HG02642 (cell line): ENCODE measurements around the gene NRXN3.

Experiments used
- ATAC-seq: cut with Tn5 transposase; IDR thresholded peaks from one replicate; pipeline ENCODE4 v1.9.1; 2021; ENCODE audit warnings: mild to moderate bottlenecking; ENCODE audit not compliant: unreplicated experiment, poor library complexity

Gene NRXN3

DNA sequence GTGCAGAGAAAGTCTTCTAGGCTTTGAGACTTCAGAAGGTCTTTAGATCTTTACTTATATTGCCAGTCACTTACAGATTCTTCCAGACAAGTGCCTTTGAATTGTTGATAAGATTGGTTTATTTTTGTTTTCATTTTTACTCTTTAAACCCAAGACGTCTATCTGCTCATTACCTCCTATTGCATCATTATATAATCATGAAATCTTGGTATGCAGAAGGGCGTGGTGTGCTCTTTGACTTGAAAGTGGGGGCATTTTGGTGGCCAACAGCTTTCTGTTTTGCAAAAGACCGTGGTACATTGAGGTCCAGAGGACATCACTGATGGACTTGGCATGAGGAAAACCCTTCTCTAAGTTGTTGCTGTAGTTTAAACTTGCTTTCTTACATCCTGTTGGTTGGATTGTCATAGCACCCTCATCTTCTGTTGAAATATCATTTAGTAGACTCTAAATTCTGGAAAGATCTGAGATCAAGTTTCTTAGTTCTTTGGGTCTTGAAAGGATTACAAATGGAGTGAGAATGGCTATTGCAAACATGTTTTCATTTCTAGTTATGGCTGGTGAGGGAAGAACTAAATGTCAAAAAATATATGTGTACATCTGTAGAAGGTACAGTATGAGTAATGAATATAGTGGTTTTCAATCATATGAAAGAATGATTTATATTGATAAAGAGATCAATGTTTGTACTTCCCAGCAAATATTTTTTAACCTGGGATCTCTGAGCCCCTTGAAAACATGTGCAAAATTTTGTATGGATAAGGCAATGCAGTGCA, 441.8 kb downstream of the NRXN3 start:
- ATAC-seq, result no peak

DNA sequence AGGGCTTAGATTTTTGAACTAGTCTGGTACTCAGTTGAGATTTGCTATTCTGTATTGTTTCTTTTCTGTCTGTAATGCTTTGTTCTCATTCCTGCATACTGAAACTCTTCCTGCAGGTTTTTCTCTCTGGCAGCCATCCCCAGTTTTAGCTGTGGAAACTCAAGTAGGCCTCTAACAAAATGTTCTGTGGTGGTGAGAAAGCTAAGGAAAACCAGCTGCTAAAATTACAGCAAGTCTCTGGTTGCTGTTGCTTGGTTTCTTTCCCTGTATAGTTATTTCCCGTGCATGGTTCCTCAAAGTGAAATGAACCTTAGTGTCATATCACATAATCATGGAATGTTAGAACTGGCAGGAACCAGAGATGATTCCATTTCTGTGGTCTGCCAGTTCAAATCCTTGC, 442.5 kb downstream of the NRXN3 start:
- ATAC-seq, result no peak

DNA sequence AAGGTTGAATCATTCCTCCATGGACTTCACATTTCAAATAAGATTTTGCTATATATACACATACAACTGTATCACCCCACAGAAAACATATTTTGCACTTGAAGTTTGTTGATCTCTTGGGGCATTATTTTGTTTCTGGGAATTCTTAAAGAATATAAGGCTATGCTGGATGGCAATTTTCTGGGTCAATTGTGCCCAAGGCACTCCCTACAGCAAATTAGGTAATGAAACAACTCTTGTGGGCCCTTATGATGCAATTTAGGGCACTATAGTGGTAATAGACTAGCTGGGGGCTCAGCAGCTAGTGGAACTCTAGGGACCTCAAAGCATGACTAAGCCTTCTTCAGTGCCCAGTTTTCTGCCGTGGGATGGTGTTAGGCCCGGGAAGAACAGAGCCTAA, 444.4 kb downstream of the NRXN3 start:
- no peak for ATAC-seq

DNA sequence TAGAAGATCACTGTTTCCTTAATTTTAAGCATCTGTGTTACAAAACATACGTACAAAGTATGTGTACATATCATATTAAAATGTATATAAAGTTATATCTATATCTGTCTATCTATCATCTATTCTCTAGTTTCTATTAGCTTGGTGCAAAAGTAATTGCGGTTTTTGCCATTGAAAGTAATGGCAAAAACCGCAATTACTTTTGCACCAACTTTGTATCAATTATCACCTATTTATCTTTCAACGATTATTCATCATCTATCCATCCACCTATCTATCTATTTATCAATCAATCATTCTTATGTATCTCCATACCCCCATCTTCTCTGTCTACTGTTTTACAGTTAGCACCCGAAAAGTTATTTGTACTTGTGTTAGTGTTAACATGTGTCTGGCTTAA, 447.6 kb downstream of the NRXN3 start:
- no peak for ATAC-seq

DNA sequence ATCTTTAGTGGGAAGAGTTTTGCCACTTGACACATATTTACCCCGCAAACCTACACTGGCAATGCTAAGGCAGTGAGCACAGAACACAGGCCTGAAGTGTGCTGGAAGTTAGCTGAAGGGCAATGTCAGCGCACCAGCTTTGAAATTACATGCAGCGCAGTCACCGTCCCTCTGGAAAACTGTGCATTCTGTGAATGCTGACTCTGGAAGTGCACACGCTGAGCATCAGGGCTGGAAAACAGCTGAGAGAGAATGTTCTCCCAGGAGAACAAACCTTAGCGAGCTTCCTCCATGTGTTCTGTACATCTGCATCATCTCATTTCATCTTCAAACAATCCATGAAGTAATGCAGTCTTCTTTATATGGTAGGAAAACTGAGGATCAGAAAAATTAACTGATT, 448.2 kb downstream of the NRXN3 start:
- ATAC-seq, result no peak

DNA sequence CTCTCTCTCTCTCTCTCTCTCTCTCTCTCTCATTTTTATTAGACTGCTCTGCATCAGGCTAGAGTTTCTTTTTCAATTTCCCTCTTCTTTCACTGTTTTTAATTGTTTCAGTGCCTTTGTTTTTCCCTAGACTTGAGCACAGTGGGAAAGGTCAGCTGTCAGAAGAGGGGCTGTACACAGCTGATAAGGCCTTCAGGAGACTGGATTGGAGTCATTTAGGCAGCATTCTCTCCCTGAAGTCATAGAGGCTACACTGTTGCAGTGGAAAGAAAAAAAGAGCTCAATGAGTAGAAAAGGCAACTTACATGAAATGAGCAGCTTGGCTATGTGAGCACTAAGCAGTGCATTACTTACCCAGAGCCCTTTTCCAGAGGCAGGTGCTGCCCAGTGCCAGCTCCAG, 456.9 kb downstream of the NRXN3 start:
- ATAC-seq, result no peak

DNA sequence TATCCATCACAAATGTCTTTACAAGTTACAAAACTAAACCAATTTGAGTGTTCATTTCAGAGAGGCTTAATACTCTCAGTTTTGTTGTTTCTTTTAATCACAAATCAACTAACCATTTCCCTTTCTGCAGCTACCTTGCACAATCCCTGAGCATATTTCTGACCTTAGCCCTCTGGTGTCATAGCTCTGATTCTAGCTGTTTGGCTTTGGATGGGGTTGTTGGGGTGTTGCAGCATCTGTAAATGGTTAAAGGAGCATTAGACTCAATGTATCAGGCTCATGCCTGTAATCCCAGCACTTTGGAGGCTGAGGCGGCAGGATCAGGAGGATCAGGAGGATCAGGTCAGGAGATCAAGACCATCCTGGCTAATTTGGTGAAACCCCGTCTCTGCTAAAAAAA, 461.4 kb downstream of the NRXN3 start:
- ATAC-seq, result no peak

DNA sequence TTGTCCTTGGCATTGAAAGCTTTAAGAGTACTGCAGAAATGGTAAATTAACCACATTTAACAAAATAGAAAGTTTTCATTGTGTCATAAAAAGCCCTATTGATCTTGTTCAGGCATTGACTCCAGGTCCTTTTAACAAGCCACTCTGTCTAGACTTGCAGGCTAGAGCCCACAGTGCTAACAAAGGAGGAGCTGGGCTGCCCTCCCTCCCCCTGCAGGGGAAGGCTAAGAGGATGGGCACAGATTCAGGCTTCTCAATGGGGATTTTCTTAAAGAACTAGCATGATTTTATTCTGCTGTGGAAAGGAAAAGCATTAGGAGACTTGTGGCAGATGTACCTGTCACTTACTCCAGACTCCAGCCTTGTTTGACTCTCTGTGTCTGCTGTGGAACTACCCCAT, 463.6 kb downstream of the NRXN3 start:
- no peak for ATAC-seq

DNA sequence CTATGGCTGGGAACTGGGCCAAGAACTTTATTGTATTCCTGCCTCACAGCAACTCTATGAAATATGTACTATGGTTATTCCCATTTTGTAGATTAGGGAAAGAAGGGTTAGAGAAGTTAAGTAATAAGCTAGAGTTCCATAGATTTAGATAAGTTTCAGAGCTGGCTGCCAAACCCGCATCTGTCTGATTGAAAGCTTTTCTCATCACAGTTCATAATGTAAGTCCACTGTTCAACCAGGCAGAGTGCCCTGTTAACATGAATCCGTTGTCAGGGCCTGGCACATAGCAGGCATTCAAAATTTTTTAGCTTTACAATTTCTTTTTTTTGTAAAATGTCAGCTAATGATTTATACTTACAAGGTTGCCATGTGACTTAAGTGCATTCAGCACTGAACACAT, 467.3 kb downstream of the NRXN3 start:
- no peak for ATAC-seq

DNA sequence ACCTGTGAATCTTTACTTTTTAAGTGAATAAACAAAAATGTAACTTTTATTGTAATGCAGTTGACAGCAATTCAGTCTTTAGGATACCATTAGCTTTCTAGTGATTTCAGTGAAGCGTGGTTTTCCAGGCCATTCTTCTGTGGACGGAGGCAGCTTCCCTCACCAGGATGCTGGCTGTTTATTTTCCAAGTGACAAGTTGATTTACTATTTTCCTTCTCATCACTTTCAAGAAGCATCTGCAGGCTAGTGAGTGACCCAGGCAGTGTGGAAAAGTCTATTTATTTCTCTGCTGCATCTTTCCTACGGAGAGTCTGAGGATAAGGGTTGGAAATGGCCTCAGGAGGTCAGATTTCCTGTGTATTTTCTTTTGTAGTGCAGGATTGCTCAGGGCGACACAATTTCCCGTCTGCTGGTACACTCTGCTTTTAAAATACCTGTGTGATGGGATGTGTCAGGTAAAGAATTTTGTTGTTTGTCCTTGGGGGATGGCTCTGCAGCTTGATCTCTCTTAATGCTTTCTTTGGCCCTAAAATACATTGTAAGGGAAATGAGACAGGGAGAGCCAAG, 467.8 kb downstream of the NRXN3 start:
- no peak for ATAC-seq

DNA sequence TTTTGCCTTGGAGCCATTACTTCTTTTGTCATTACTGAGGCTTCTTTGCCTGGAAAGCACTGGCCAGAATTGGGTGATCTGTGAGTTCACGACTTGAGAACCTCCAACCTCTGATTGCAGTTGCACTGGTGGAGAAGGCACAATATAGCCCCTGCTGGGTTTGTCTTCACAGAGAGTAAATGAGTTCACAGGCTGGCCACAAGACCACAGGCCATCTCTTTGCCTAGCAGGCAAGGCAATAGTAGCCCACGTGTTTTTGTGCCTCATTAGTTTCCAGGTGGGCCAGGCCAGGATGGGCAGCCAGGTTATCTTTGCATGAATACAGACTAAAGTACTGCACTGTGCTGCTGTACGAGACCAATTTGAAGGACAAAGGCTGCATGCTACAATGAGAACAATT, 468.8 kb downstream of the NRXN3 start:
- ATAC-seq, result no peak

DNA sequence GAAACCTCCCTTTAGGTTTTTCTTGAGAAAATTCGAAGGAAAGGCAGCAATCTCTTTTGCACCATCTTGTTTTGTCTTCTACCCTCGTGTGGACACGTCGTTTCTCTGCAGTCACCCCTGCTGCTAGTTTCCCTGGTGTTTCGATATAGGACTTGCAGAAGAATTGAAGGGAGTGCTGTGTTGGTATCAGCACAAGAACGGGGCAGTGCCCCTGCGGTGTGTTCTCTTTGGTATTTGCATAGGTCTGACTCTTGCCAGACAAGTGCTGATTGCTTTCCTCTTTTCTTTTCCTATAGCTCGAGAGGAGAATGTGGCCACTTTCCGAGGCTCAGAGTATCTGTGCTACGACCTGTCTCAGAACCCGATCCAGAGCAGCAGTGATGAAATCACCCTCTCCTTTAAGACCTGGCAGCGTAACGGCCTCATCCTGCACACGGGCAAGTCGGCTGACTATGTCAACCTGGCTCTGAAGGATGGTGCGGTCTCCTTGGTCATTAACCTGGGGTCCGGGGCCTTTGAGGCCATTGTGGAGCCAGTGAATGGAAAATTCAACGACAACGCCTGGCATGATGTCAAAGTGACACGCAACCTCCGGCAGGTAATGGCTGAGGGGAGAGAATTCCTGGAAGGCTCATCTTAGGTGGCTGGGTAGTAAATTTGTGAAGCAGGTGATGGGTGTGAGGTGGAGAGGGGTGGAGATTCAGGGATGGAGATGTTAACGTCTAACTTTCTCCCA, 474.8 kb downstream of the NRXN3 start:
- ATAC-seq, result no peak

DNA sequence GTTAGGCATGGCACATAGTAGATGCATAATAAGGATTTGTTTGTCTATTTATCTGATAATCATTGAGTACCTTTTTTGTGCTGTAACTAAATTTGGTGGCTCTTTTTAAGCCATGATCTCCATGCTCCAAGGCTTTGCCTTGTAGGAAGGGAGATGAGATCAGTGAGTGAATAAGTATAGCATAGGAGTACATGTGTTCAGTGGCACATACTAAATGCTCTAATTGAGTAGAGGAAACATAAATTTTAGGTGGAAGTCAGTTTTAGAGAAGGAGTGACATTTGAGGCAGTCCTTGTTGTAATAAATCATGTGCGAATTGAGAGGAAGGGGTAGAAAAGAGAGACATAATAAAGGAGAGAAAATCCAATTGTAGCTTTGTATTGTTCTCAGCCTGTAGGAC, 482.6 kb downstream of the NRXN3 start:
- no peak for ATAC-seq

DNA sequence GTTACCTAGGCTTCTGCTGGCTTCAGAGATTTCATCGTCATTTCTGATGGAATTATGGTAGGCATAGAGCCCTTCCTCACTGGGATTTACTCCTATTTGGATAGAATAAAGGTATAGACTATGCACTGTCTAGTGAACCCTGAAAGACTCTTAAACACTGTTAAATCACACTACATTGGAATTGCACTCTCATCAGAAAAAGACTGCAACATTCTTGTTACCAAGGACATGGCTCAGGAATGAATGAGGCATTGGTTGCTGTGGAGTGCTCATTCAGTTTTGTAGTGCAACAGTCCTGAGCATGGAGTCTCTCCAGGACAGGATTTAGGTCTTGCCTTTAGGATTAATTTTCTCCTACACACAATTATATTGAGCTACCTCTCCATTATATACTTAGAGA, 483.0 kb downstream of the NRXN3 start:
- no peak for ATAC-seq

DNA sequence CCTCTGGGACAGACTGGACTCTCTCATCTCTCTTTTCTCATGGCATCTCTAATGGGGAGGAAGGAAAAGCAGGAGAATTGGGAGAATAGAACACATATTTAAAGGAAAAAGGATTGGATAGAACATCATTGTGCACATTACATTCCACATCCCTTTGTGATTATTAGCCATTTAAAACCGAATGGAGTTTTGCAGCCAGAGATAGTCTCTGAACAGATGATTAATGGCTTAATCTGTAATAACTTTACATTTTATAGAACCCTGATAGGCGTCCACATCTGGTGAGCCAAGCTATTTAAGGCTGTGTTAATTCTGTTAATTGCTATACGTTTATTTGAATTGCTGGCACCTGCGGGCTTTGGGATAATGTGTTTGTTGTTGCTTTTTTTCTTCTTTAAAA, 487.3 kb downstream of the NRXN3 start:
- no peak for ATAC-seq

DNA sequence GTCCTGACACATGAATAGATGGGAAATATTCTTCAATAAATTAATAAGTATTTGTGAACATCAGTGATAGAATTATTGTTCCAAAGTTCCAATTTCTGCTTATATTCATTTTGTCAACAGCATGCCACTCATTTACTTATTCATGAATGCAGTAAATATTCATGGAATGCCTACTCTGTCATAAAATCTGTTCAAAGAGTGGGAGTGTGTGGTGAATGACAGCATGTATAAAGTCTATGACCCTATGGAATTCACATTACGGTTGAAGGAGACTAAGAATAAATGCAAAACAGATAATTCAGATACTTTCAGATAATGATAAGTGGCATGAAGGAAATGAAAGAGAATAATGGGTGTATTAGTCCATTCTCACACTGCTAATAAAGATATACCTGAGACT, 494.7 kb downstream of the NRXN3 start:
- ATAC-seq, result no peak

DNA sequence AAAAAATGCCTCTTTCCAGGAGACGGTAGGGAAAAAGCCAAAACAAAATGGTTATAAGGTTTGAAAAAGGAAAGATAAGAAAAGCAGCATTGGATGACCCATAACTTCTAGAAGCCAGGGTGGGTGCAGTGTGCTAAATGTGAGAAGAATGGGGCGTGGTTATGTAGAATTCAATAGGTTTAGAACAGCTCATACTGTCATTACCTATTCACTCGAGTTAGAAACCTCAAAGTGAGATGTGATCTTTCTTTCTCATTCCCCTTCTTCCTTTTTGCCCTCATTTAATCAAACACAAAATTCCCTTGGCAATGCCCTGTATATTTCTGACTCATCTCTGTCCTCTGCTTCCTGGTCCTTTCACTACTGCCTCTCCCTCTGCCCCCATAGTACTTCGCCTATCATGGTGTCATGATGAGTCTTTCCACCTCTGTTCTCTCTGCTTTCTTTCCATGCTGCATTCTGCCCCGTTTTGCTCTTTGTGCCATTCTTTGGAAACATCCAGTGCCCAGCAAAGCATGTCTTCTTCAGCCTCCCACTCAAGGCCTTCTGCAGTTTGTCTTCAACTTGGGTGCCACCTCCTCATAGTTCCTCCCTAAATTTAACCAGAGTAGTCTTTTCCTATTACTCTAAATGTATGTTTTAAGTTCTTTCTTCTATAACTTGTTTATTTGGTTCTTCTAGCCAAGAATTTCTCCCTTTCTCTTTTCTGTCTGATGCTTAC, 496.3 kb downstream of the NRXN3 start:
- no peak for ATAC-seq

DNA sequence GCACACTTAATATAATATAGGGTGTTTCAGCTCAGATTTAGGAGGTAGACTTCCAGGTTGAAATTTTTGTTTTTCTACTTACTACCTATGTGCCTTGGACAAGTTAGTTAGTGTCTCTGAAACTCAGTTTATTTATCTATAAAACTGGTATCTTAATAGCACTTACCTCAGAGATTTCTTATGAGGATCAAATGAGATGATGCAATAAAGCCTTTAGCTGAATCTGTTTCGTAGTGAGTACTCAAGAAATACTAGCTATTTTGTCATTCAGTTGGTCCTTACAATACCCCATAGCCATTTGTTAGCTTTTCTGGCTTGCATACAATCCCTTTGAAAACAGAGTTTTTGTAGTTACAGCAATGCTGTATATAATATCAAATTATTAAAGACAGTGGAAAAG, 497.0 kb downstream of the NRXN3 start:
- ATAC-seq, result no peak

DNA sequence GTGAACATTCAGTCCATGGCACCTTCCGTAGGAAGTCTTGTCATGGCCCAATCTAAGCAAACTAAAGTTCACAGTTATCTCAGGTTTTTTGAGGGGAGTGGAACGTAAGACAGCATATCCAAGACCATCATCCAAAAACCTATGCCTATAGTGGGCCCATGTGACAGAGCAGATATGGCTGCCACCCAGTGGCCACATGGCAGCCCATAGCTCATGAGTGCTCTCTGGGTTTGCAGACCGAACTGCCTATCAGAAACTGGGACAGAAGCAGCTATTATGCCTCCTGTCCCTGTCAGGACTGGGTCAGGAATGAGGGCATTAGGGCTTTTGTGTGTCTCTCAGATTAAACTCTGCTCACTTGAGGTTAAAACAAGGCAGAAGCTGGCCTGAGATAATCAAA, 503.7 kb downstream of the NRXN3 start:
- no peak for ATAC-seq

DNA sequence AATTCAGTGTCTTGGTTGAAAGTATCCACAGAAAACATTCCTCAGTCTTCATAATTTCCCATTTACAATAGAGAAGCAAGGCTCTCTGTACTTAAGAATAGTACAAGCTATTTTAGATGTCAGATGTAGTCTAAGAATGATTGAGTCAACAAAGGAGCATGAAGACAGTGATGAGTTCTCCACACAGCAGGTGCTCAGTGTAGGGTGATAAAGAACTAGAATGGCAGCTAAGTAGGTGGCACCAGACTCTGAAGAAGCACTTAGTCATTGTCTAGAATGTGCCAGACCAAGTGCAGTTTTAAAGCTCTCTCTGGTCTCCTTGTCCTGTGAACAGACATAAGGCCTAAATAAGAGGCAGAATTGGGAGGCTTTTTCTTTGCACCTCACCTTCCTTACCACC, 504.6 kb downstream of the NRXN3 start:
- no peak for ATAC-seq

DNA sequence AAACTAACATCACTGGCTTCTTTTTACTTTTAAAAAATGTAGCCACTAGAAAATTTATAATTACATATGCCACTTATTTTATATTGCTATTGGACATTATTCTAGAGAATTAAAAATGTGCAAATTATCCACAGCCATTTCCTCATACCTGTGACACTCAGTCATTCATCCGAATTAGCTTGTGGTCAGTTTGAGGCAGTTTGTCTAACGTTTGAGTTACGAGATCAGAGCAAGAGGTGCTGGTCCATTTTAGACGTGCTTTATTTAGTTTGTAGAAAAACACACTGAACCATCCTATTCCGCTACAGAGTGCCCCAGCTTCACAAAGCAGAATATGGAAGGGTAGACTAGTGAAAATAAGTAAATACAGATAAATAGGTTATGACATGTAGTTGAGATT, 513.0 kb downstream of the NRXN3 start:
- no peak for ATAC-seq
